A673 (cell line): Measurements from ENCODE around the gene TEC. TPM values are rescaled to one million over a fixed set of nuclear protein-coding genes. Genes with fewer than 3 reads are reported as not detected.

ENCODE experiments used
- BruUV-seq: library from RNA; stranded (reverse); fragments of 400-500 nt; replicated peaks from 2 replicates; lab custom pipeline; 2021; lab: Mats Ljungman, UMichigan
- CTCF ChIA-PET: fragments of 300-600 bp; sonication (Branson Sonifier 250); formaldehyde crosslinking; loops from one replicate; lab custom pipeline; 2022; ENCODE audit warnings: antibody characterized with exemption; lab: Charles Lee
- POLR2A ChIA-PET: fragments of 300-600 bp; sonication (Branson Sonifier 250); formaldehyde crosslinking; loops from one replicate; lab custom pipeline; 2022; ENCODE audit warnings: antibody characterized with exemption; ENCODE audit not compliant: low non-redundant PET; lab: Charles Lee
- DNase-seq: peaks from one replicate; pipeline ENCODE4 v3.0.0-alpha.2; 2015; ENCODE audit warnings: low spot score
- H3K27ac ChIP-seq: fragments of 200-600 bp; sonication (generic); 2 replicates; pipeline ENCODE4 v1.5.1; 2016; ENCODE audit warnings: mixed run types, low read depth, mild to moderate bottlenecking, mixed read lengths, antibody characterized with exemption, low read length; ENCODE audit not compliant: poor library complexity, severe bottlenecking
- H3K27me3 ChIP-seq: fragments of 200-600 bp; sonication (generic); replicated peaks from 2 replicates; pipeline ENCODE4 v1.6.1; 2017; ENCODE audit warnings: mixed run types, low read depth, mild to moderate bottlenecking, mixed read lengths, antibody characterized with exemption, low read length; ENCODE audit not compliant: insufficient read depth, poor library complexity
- H3K36me3 ChIP-seq: fragments of 200-600 bp; sonication (generic); 2 replicates; pipeline ENCODE4 v1.6.1; 2016; ENCODE audit warnings: mixed run types, mild to moderate bottlenecking, mixed read lengths, antibody characterized with exemption, low read length; ENCODE audit not compliant: insufficient read depth, poor library complexity, severe bottlenecking
- H3K4me1 ChIP-seq: fragments of 200-600 bp; sonication (generic); 2 replicates; pipeline ENCODE4 v1.6.1; 2017; ENCODE audit warnings: mixed run types, mild to moderate bottlenecking, mixed read lengths, antibody characterized with exemption, low read length; ENCODE audit not compliant: insufficient read depth, poor library complexity, severe bottlenecking
- H3K4me3 ChIP-seq: fragments of 200-600 bp; sonication (generic); 2 replicates; pipeline ENCODE4 v1.5.1; 2016; ENCODE audit warnings: low read depth, mixed run types, mild to moderate bottlenecking, mixed read lengths, low read length; ENCODE audit not compliant: poor library complexity, severe bottlenecking
- H3K9me3 ChIP-seq: fragments of 200-600 bp; sonication (generic); 2 replicates; pipeline ENCODE4 v1.6.1; 2016; ENCODE audit warnings: mixed run types, low read depth, mild to moderate bottlenecking, mixed read lengths, antibody characterized with exemption, low read length; ENCODE audit not compliant: poor library complexity, severe bottlenecking
- EZH2 ChIP-seq: fragments of 200-600 bp; sonication (generic); IDR thresholded peaks from 2 replicates; pipeline ENCODE4 v1.6.1; 2017; ENCODE audit warnings: borderline replicate concordance, low read depth, mild to moderate bottlenecking, mixed read lengths, antibody characterized with exemption, low read length; ENCODE audit not compliant: poor library complexity, severe bottlenecking
- intact Hi-C: fragments of 100-400 bp; cut with micrococcal nuclease; formaldehyde crosslinking; loops from one replicate; pipeline ENCODE4 v1.10.0; 2022; ENCODE audit not compliant: unreplicated experiment
- total RNA-seq: library from RNA; stranded (reverse); gene quantifications from 2 replicates; pipeline ENCODE4 v1.2.3, GENCODE V29; 2021
- TF ChIP-seq, protein P1 (sequence below): fragments of 300-800, 200-600 bp; sonication (generic); conservative IDR thresholded peaks from 2 replicates; pipeline ENCODE4 v1.5.1; 2017; ENCODE audit warnings: low read depth, mild to moderate bottlenecking, antibody characterized with exemption, low read length, moderate library complexity, mixed read lengths

TEC gene
- total RNA-seq, 1 experiment from 2014 or later, result 6.8 TPM

DNA sequence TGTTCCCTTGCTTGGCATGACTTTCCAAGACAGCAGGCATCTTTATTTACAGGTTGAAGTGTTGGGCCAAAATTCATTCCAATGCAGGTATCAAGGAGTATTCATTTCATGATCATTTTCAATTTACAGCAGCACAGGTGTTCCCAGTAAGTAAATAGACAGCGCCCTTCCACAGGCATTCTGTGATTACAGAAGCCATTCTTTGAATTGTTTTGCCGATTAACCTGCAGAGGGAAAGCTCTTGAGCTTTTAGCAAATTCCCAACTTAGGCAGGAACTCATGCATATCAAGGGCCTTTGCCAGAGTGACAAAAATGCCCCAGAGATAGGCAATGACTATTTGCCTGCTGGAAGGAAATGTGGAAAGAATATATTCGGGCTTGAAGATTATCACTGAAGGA, 142.4 kb downstream of the TEC start:
- Histone ChIP-seq H3K36me3 (no peaks in the 10 kb centered on the region), H3K4me3 (no peak overlapping the region), H3K9me3 (no peaks in the 10 kb centered on the region), H3K27ac (no peak overlapping the region), H3K27me3 (no peaks in the 10 kb centered on the region), H3K4me1 (peaks cover 17% of the 10 kb centered on the region)
- BruUV-seq, result no TSS peak
- intact Hi-C loops, result loop anchor here (2.0 to 10.0 kb wide), 2 partner anchors 420 to 838 kb away; no protein-coding TSS in a partner anchor
- CTCF ChIA-PET, result interaction anchor here (0.5 to 1.5 kb wide), 4 partner anchors 17 to 419 kb away, joined by 3 to 13 read pairs (median 4); no protein-coding TSS in a partner anchor
- POLR2A ChIA-PET, result no interaction called here
- no peak for TF ChIP-seq EZH2
- TF ChIP-seq, protein P1, sequence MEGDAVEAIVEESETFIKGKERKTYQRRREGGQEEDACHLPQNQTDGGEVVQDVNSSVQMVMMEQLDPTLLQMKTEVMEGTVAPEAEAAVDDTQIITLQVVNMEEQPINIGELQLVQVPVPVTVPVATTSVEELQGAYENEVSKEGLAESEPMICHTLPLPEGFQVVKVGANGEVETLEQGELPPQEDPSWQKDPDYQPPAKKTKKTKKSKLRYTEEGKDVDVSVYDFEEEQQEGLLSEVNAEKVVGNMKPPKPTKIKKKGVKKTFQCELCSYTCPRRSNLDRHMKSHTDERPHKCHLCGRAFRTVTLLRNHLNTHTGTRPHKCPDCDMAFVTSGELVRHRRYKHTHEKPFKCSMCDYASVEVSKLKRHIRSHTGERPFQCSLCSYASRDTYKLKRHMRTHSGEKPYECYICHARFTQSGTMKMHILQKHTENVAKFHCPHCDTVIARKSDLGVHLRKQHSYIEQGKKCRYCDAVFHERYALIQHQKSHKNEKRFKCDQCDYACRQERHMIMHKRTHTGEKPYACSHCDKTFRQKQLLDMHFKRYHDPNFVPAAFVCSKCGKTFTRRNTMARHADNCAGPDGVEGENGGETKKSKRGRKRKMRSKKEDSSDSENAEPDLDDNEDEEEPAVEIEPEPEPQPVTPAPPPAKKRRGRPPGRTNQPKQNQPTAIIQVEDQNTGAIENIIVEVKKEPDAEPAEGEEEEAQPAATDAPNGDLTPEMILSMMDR, result no peak
- no peak for DNase-seq

DNA sequence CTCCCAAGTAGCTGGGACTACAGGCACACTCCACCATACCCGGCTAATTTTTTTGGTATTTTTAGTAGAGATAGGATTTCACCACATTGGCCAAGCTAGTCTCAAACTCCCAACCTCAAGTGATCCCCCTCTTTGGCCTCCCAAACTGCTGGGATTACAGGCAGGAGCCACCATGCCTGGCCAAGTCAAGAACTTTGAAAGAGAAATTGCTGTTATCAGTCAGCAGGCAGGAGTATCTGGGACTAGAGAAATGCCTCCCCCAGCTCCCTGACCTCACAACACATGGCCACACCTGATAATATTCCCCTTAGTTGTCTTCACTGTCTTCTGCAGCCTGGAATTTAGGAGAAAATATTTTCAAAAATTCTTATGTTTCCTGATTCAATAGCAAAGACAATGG, 143.0 kb downstream of the TEC start:
- DNase-seq, result no peak
- no peaks in the 10 kb centered on the region for H3K27me3 ChIP-seq
- no peak overlapping the region for H3K27ac ChIP-seq
- no peaks in the 10 kb centered on the region for H3K9me3 ChIP-seq
- no peaks in the 10 kb centered on the region for H3K36me3 ChIP-seq
- no peak overlapping the region for H3K4me3 ChIP-seq
- TF ChIP-seq, protein P1, result no peak
- peaks cover 12% of the 10 kb centered on the region for H3K4me1 ChIP-seq
- ChIA-PET POLR2A (no interaction called here), CTCF (interaction anchor here (1.5 kb wide), 1 partner anchor 420 kb away, joined by 13 read pairs; no protein-coding TSS in a partner anchor)
- intact Hi-C loops, result loop anchor here (2.0 to 10.0 kb wide), 2 partner anchors 420 to 838 kb away; no protein-coding TSS in a partner anchor
- BruUV-seq, result no TSS peak

DNA sequence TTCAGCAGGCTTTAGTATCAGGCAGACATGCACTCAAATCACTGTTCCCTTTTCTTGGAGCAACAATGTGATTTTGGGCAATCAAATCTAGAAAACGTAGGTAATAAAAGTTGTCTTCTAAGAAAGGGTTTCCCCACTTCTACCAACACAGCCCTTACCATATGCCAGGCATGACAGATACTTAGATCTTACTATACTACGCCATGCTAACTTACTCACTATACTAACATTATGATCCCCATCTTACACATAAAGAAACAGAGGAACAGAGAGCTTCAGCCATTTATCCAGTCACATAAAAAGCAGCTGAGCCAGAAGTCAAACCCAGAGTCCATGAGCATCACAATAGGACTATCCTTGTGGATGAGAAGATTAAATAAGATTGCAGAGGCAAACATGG, 144.8 kb downstream of the TEC start:
- H3K27ac ChIP-seq, result no peak overlapping the region
- TF ChIP-seq EZH2, result no peak
- TF ChIP-seq, protein P1, result no peak
- CTCF ChIA-PET, result no interaction called here
- H3K27me3 ChIP-seq, result no peaks in the 10 kb centered on the region
- no peak for DNase-seq
- intact Hi-C loops, result loop anchor here (10.0 kb wide), 1 partner anchor 840 kb away; no protein-coding TSS in a partner anchor
- BruUV-seq, result no TSS peak
- H3K4me1 ChIP-seq, result peaks cover 4% of the 10 kb centered on the region
- H3K4me3 ChIP-seq, result no peak overlapping the region
- no peaks in the 10 kb centered on the region for H3K36me3 ChIP-seq
- H3K9me3 ChIP-seq, result no peaks in the 10 kb centered on the region
- POLR2A ChIA-PET, result interaction anchor here (0.5 kb wide), 1 partner anchor 772 kb away, joined by 3 read pairs; no protein-coding TSS in a partner anchor
